ENCODE results near the gene TUBA4B. TPM values are rescaled to one million over a fixed set of nuclear protein-coding genes. Genes with fewer than 3 reads are reported as not detected.
"Not testable (repeated sequence)": the region's sequence is repeated elsewhere in the genome, so short reads cannot be mapped to it uniquely, and the experiment has no call there.

TUBA4B gene
- total RNA-seq, 2 donors from 2014 or later, result not detected

DNA sequence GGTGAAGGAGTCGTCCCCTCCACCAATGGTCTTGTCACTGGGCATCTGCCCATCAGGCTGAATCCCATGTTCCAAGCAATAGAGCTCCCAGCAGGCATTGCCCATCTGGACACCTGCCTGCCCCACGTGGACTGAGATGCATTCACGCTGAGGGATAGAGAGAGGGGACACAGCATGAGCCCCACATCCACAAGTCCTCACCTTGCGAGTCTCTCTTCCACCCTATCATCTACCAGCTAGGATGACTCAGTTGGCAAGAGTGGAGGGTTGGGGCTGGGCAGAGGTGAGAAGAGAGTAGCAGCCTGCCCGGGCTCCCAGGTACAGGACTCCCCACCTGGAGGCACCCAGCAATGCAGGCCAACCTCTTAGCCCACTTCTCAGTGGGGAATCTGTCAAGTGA is 959 bp upstream of the TUBA4B start:
- Histone ChIP-seq H3K36me3 (no peaks in the 10 kb centered on the region), H3K4me1 (peaks cover 32% of the 10 kb centered on the region), H3K27ac (peak overlapping the region; percentile 81), H3K27me3 (no peaks in the 10 kb centered on the region), H3K9ac (ENCODE audit: low read depth in 2 of 2, low read length in 2 of 2) (peak overlapping the region in 1 of 2 donors; percentile 94), H3K4me3 (peak overlapping the region; percentile 89), H3K9me3 (no peaks in the 10 kb centered on the region)
- peak; percentile 43 for DNase-seq
- TF ChIP-seq, protein P1, sequence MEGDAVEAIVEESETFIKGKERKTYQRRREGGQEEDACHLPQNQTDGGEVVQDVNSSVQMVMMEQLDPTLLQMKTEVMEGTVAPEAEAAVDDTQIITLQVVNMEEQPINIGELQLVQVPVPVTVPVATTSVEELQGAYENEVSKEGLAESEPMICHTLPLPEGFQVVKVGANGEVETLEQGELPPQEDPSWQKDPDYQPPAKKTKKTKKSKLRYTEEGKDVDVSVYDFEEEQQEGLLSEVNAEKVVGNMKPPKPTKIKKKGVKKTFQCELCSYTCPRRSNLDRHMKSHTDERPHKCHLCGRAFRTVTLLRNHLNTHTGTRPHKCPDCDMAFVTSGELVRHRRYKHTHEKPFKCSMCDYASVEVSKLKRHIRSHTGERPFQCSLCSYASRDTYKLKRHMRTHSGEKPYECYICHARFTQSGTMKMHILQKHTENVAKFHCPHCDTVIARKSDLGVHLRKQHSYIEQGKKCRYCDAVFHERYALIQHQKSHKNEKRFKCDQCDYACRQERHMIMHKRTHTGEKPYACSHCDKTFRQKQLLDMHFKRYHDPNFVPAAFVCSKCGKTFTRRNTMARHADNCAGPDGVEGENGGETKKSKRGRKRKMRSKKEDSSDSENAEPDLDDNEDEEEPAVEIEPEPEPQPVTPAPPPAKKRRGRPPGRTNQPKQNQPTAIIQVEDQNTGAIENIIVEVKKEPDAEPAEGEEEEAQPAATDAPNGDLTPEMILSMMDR (IDR thresholded peaks at IDR 0.05), result no peak
- intact Hi-C loops (cut with DNase I), result no loop called here

GRCh38 chr2:219252570-219252899 is 508 bp upstream of the TUBA4B start:
- Histone ChIP-seq H3K27ac (peak overlapping the region; percentile 81), H3K9ac (ENCODE audit: low read depth in 2 of 2, low read length in 2 of 2) (peak overlapping the region in 1 of 2 donors; percentile 94), H3K4me1 (peaks cover 28% of the 10 kb centered on the region), H3K4me3 (peak overlapping the region; percentile 89), H3K9me3 (no peaks in the 10 kb centered on the region), H3K36me3 (no peaks in the 10 kb centered on the region), H3K27me3 (no peaks in the 10 kb centered on the region)
- TF ChIP-seq, protein P1 (IDR thresholded peaks at IDR 0.05), result no peak
- intact Hi-C loops (cut with DNase I), result no loop called here
- DNase-seq, result peak; percentile 47

DNA sequence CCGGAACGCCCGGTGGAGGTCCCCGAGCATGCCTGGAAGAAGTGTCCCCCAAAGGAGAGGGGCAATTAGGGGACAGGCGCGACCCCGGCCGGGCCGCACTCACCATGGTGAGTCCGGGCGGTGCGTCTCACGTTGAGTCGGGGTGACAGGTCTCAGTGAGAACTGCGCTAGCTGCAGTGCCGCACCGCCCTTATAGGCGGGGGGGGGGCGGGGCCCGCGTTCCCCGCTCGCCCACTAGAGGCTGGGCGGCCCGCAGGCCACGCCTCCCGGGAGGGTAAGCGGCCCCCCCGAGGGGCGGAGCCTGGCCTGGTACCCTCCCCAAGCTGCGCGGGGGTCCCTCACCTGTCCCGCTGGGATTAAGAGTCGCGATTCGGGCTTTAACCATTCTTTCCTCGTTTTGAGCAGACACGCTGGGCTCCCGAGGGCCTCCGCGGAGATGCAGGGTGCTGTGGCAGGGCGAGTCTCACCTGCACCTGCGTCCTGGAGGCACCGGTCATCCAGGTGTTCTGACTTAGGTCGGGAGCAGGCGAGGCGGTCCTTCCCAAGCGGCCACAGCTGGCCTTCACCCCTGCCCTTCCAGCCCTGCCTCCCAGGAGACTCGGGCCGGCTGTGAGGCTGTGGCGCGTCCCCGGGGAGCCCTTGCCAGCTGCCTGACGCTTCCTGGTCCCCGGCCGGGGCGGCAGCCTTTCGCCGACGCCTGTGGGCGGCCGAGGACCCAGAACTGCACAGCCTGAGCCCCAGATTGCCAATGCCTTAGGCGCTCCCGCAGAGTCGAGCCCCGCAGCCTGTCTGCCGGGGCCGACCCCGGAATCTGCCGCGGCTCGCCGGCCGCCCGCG is 928 bp downstream of the TUBA4B start, which contains the start of gene TUBA4A:
TUBA4A (minus strand) TSS at position 166 of the 837 bp plus-strand sequence; CDS start at position 106, 60 bp downstream.
- TF ChIP-seq, protein P1 (IDR thresholded peaks at IDR 0.05), result peak; percentile 15
- peak within 1 kb of the TSS; percentile 89 for H3K4me3 ChIP-seq
- H3K9ac ChIP-seq (ENCODE audit: low read depth in 2 of 2, low read length in 2 of 2), result peak within 1 kb of the TSS; percentile 83 to 94
- H3K27me3 ChIP-seq, result no peaks in the 10 kb centered on the region
- intact Hi-C loops (cut with DNase I), result no loop called here
- H3K36me3 ChIP-seq, result no peaks in the 10 kb centered on the region
- H3K9me3 ChIP-seq, result no peaks in the 10 kb centered on the region
- peaks cover 26% of the 10 kb centered on the region for H3K4me1 ChIP-seq
- H3K27ac ChIP-seq, result peak within 1 kb of the TSS; percentile 81
- DNase-seq, result peak; percentile 94

GRCh38 chr2:219254590-219255201 is 1.7 kb downstream of the TUBA4B start:
- Histone ChIP-seq H3K36me3 (no peaks in the 10 kb centered on the region), H3K9ac (ENCODE audit: low read depth in 2 of 2, low read length in 2 of 2) (peak overlapping the region; percentile 83 to 94), H3K27ac (peak overlapping the region; percentile 81), H3K27me3 (no peaks in the 10 kb centered on the region), H3K9me3 (no peaks in the 10 kb centered on the region), H3K4me1 (peaks cover 19% of the 10 kb centered on the region), H3K4me3 (peak overlapping the region; percentile 89)
- intact Hi-C loops (cut with DNase I), result no loop called here
- no peak for DNase-seq
- TF ChIP-seq, protein P1 (IDR thresholded peaks at IDR 0.05), result no peak

DNA sequence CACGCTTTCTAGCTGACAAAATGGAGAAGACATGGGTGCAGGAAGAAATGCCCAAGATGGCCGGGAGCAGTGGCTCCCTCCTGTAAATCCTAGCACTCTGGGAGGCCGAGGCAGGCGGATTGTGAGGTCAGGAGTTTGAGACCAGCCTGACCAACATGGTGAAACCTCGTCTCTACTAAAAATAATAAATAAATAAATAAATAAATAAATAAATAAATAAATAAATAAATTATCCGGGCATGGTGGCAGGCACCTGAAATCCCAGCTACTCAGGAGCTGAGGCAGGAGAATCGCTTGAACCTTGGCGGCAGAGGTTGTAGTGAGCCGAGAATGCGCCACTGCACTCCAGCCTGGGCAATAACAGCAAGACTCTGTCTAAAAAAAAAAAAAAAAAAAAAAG is 5.9 kb downstream of the TUBA4B start:
- H3K27ac ChIP-seq; H3K4me1 ChIP-seq; H3K27me3 ChIP-seq; intact Hi-C loops (cut with DNase I); H3K4me3 ChIP-seq; DNase-seq; H3K36me3 ChIP-seq; H3K9ac ChIP-seq (ENCODE audit: low read depth in 2 of 2, low read length in 2 of 2); H3K9me3 ChIP-seq: not testable (repeated sequence)
